ENCODE measurements around the gene NPAS1. TPM values are rescaled to one million over a fixed set of nuclear protein-coding genes. Genes with fewer than 3 reads are reported as not detected.

The NPAS1 gene
- polyA plus RNA-seq, 1 donor from 2014 or later = not detected

- Histone ChIP-seq H3K27ac (ENCODE audit: low read length) (no peak overlapping the region), H3K9me3 (ENCODE audit: low read length) (no peaks in the 10 kb centered on the region), H2AFZ (ENCODE audit: low read depth, low read length) (no peak overlapping the region), H3K27me3 (ENCODE audit: insufficient read depth, low read depth, low read length) (no peaks in the 10 kb centered on the region), H4K20me1 (ENCODE audit: insufficient read depth) (no peaks in the 10 kb centered on the region), H3K9ac (ENCODE audit: low read length) (no peak overlapping the region), H3F3A (ENCODE audit: insufficient read depth, low read length, poor library complexity, severe bottlenecking) (no peaks in the 10 kb centered on the region), H3K4me2 (ENCODE audit: low read length) (no peak overlapping the region), H3K36me3 (ENCODE audit: insufficient read depth, low read length) (no peaks in the 10 kb centered on the region), H3K9me2 (ENCODE audit: insufficient read depth, low read length) (no peaks in the 10 kb centered on the region), H3K79me2 (replicated peaks; ENCODE audit: insufficient read depth, low read length) (no peaks in the 10 kb centered on the region), H3K4me3 (ENCODE audit: low read length) (no peak overlapping the region)
- TF ChIP-seq RAD21 (conservative IDR thresholded peaks at IDR 0.05) (no peak), POLR2AphosphoS5 (IDR thresholded peaks at IDR 0.05) (no peak), EP300 (conservative IDR thresholded peaks at IDR 0.05; ENCODE audit: poor library complexity, severe bottlenecking) (no peak), REST (IDR thresholded peaks at IDR 0.05; ENCODE audit: borderline replicate concordance) (no peak), EZH2 (IDR thresholded peaks at IDR 0.05; ENCODE audit: borderline replicate concordance, insufficient read depth, low read length, poor library complexity, severe bottlenecking) (no peak), TAF1 (IDR thresholded peaks at IDR 0.05; ENCODE audit: low read depth) (no peak), CTCF (IDR thresholded peaks at IDR 0.05; ENCODE audit: poor library complexity, severe bottlenecking) (no peak), MXI1 (conservative IDR thresholded peaks at IDR 0.05; ENCODE audit: poor library complexity, severe bottlenecking) (no peak), SMC3 (conservative IDR thresholded peaks at IDR 0.05; ENCODE audit: poor library complexity) (no peak)
Measured at GRCh38 chr19:47058621-47059022, 39.0 kb downstream of the NPAS1 start.

GRCh38 chr19:47063874-47064273 is 44.2 kb downstream of the NPAS1 start:
- Histone ChIP-seq H3K9me3 (ENCODE audit: low read length) (no peaks in the 10 kb centered on the region), H3K79me2 (replicated peaks; ENCODE audit: insufficient read depth, low read length) (no peaks in the 10 kb centered on the region), H3K27me3 (ENCODE audit: insufficient read depth, low read depth, low read length) (no peaks in the 10 kb centered on the region), H3K36me3 (ENCODE audit: insufficient read depth, low read length) (no peaks in the 10 kb centered on the region), H3K4me2 (ENCODE audit: low read length) (no peak overlapping the region), H4K20me1 (ENCODE audit: insufficient read depth) (no peaks in the 10 kb centered on the region), H3K9me2 (ENCODE audit: insufficient read depth, low read length) (no peaks in the 10 kb centered on the region), H3K9ac (ENCODE audit: low read length) (no peak overlapping the region), H3K27ac (ENCODE audit: low read length) (no peak overlapping the region), H3F3A (ENCODE audit: insufficient read depth, low read length, poor library complexity, severe bottlenecking) (no peaks in the 10 kb centered on the region), H3K4me3 (ENCODE audit: low read length) (no peak overlapping the region), H2AFZ (ENCODE audit: low read depth, low read length) (no peak overlapping the region)
- TF ChIP-seq REST (IDR thresholded peaks at IDR 0.05; ENCODE audit: borderline replicate concordance) (no peak), EP300 (conservative IDR thresholded peaks at IDR 0.05; ENCODE audit: poor library complexity, severe bottlenecking) (no peak), RAD21 (conservative IDR thresholded peaks at IDR 0.05) (no peak), MXI1 (conservative IDR thresholded peaks at IDR 0.05; ENCODE audit: poor library complexity, severe bottlenecking) (no peak), CTCF (IDR thresholded peaks at IDR 0.05; ENCODE audit: poor library complexity, severe bottlenecking) (no peak)

Measured in neural cell (in vitro differentiated cells).